ENCODE data around the gene RNF121. TPM values are rescaled to one million over a fixed set of nuclear protein-coding genes. Genes with fewer than 3 reads are reported as not detected.
A peak's percentile ranks its signal among the peaks of the same experiment; 100 is the strongest.

RNF121 gene
- total RNA-seq, 1 donor from 2014 or later = 65.4 TPM

DNA sequence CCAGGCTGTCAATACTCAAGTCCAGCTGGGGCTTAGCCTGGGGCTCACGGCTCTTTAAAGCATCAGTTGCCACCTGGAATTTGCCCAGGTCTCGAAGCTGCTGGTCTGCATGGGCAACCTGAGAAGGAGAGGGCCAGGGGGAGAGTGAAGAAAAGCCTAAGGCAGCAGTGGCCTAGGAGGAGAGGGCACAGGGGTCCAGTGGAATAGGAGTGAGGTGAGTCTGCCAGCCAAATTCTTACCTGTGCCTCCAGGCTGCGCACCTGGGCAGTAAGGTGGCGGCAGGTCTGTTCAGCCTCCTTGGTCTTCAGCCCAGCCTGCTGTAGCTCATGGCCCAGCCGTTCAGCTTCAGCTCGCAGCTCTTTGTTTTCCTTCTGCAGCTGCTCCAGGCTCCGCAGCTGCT lies 79.9 kb downstream of the RNF121 start:
- intact Hi-C loops (cut with micrococcal nuclease) = no loop called here
- no peak for DNase-seq
- Mint-ChIP-seq H3K27ac (peak overlapping the region; percentile 8), H3K27me3 (no peaks in the 10 kb centered on the region), H3K4me1 (peaks cover 3% of the 10 kb centered on the region), H3K36me3 (ENCODE audit: low read depth) (peaks cover 60% of the 10 kb centered on the region), H3K4me3 (no peak overlapping the region), H3K9me3 (no peaks in the 10 kb centered on the region)

DNA sequence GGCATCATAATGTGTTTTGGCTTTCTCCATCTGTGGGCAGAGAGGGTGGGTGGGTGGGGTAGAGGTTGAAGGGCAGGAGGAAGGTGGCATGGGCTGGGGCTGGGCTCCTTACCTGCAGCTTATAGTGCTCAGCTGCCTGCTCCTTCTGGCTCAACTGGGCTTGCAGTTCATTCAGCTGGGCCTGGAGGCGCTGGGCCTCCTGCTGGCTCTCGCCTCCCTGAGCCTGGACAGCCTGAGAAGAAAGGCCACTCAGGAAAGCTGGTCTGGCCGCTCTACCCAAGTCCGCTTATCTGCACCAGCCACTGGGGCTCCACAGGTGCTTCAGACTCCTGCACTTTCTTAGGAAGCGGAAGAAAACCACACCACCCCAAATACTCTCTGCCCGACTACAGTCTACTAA lies 80.3 kb downstream of the RNF121 start:
- intact Hi-C loops (cut with micrococcal nuclease) = no loop called here
- DNase-seq = no peak
- peaks cover 3% of the 10 kb centered on the region for H3K4me1 Mint-ChIP-seq

DNA sequence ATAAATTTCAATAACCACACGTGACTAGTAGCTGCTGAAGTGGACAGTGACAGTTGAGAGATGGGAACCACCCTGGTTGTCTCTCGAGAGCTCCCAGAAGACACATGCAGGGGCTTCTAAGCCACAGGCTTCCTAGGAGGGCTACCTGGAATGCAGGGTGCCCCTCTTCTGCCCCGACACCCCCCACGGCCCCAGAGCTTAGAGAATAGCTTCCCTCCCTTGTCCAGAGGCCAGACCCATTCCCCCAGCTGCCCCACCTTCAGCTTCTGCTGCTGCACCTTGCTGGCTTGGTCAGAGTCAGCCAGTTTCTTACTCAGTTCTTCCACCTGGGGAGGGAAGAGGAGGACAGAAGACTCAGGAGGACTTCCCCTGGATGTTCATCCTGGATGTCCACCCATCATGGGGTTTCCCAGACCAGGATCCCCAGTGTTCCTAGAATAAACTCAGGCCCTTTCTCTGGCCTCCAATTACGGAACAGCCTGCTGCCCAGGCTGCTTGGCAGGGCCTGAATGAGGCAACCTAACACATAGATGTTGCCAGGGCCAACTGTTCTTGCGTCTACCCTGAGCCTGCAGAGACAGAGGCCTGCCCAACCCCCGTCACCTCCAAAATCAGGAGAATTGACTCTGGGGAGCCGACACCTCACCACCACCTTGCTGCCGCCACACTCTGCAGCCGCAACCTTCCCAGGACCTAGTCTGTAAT lies 81.8 kb downstream of the RNF121 start:
- Mint-ChIP-seq H3K4me3 (no peak overlapping the region), H3K9me3 (no peaks in the 10 kb centered on the region), H3K27me3 (no peaks in the 10 kb centered on the region), H3K36me3 (ENCODE audit: low read depth) (peaks cover 65% of the 10 kb centered on the region), H3K4me1 (peaks cover 3% of the 10 kb centered on the region), H3K27ac (no peak overlapping the region)
- intact Hi-C loops (cut with micrococcal nuclease) = no loop called here
- no peak for DNase-seq

More for the DNA sequence above, 80.3 kb downstream of the RNF121 start:
- peaks cover 59% of the 10 kb centered on the region for H3K36me3 Mint-ChIP-seq (ENCODE audit: low read depth)
- H3K4me3 Mint-ChIP-seq = no peak overlapping the region
- no peak overlapping the region for H3K27ac Mint-ChIP-seq
- no peaks in the 10 kb centered on the region for H3K9me3 Mint-ChIP-seq
- H3K27me3 Mint-ChIP-seq = no peaks in the 10 kb centered on the region

DNA sequence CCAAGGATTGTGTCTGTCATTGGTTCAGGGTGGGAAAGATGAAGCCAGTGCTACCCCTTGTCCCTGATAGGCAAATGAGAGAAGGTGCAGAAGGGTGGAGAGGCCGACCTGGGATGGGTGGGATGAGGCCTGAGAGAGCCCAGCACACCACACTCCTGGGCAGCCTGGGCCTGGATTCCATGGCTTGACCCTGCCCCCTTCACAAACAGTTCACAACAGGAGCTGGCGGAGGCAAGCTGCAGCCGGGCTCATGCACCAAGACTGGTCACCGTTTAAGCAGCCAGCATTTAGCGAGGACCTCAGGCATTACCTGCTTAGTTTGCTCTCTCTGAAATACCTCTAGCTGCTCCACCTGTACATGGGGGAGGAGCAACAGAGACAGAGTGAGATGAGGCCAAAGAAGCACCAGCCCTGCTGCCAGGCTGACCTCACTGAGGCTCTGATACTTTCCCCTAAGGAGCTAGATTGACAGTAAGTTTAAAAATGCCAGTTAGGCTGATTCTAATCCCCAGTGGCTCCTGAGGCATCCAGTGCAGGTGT lies 83.3 kb downstream of the RNF121 start:
- intact Hi-C loops (cut with micrococcal nuclease) = no loop called here
- DNase-seq = no peak
- Mint-ChIP-seq H3K9me3 (no peaks in the 10 kb centered on the region), H3K4me1 (peaks cover 3% of the 10 kb centered on the region), H3K36me3 (ENCODE audit: low read depth) (peaks cover 64% of the 10 kb centered on the region), H3K27me3 (no peaks in the 10 kb centered on the region), H3K27ac (no peak overlapping the region), H3K4me3 (no peak overlapping the region)

DNA sequence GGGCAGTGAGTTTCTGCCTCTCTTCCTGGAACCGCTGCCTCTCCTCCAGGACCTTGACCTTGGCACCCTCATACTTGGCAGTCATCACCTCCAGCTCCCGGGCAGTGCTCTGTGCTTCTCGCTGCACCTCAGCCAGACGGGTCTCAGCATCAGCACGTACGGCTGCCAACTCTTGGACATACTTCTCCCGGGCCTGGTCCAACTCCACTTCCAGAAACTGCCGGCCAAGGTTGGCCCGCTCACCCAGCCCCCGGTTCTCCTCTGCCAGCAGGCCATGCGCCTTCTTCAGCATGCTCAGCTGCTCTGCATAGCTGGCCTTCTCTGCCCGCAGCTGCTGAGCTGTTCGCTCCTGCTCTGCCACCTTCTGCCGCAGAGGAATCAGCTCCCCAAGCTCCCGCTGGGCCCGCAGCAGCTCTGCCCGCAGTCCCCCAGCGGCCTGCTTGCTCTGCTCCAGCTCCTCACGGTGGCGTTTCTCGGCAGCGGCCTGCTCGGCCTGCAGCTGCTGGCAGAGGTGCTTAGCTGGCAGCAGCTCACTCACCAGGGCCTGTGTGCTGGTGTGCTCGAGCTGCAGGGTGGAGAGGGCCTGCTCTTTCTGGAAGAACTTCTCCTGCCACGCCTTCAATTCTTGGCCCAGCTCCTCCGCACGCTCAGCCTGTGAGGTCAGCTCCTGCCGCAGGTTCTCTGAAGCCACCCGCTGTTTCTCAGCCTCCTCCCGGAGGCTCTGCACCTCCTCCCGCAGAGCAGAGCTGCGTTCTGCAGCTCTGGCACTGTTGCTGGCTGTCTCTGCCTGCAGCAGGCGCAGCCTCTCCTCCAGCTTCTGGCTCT lies 84.3 kb downstream of the RNF121 start:
- no peak for DNase-seq
- Mint-ChIP-seq H3K27ac (no peak overlapping the region), H3K9me3 (no peaks in the 10 kb centered on the region), H3K36me3 (ENCODE audit: low read depth) (peaks cover 65% of the 10 kb centered on the region), H3K4me1 (no peaks in the 10 kb centered on the region), H3K27me3 (no peaks in the 10 kb centered on the region), H3K4me3 (no peak overlapping the region)
- intact Hi-C loops (cut with micrococcal nuclease) = no loop called here

DNA sequence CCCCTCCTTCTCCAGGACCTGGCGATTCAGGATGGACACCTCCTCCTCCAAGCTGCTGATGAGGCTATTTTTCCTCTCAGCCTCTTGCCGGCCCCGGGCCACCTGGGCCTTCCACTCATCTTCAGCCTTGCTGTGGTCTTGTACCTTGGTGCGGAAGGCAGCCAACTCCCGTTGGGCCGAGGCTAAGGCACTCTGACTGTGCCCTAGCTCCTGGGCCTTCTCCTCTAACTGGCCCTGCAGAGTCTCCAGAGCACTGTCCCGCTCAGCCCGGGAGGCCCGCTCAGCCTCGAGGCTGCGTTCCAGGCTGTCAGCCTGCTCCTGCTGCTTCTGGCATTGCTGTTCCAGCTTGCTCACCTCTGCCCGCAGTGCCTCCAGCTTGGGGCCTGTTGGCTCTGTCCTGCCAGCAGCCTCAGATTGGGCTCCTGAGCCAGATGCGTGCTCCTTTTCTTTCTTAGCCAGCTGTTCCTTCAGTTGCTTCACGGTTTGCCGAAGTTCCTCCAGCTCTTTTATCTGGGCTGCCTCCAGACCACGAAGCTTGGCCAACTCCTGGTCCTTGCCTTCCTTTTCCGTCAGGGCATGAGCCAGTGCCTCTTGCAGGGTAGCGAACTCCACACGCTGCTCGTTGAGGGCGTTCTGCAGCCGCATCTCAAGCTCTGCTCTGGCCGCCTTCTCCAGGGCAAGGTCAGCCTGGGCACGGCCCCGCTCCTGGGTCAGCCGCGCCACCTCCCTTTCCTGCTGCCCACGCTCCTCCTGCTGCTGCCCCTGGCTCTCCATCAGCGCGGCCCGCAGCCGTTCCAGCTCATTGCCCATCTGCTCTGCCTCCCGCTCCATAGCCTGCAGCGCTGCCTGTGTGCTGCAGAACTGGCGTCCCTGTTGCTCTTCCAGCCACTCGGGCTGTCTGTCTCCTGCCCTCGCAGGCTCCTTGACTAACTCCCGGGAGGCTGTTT lies 85.2 kb downstream of the RNF121 start:
- Mint-ChIP-seq H3K27me3 (no peaks in the 10 kb centered on the region), H3K4me1 (no peaks in the 10 kb centered on the region), H3K36me3 (ENCODE audit: low read depth) (peaks cover 67% of the 10 kb centered on the region), H3K27ac (peak overlapping the region; percentile 40), H3K4me3 (no peak overlapping the region), H3K9me3 (no peaks in the 10 kb centered on the region)
- intact Hi-C loops (cut with micrococcal nuclease) = no loop called here
- no peak for DNase-seq

DNA sequence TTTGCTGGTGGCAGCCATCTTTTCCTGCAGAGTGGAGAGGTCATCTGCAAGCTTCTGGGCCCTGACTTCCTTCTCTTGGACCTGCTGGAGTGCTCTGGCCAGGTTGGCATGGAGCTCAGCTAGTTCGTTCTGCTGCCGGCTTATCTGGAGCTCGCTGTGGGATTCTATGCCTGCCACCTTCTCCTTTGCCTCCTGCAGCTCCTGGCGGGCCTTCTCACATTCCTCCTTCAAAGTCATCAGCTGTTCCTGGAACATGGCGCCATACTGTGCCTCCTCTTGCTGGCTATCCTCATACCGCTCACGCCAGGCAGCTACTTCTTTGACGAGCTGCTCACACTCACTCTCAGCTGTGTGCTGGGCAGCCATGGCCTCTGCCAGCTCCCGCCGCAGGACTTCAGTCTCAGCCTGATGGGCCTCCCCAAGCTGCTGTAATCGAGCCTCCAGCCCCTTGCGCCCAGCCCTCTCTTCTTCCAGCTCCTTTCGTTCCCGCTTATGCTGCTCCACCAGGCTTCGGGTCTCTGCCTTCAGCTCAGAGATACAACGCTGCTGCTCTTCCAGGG lies 86.0 kb downstream of the RNF121 start:
- no peaks in the 10 kb centered on the region for H3K9me3 Mint-ChIP-seq
- no peaks in the 10 kb centered on the region for H3K27me3 Mint-ChIP-seq
- intact Hi-C loops (cut with micrococcal nuclease) = no loop called here
- H3K27ac Mint-ChIP-seq = peak overlapping the region; percentile 40
- H3K4me1 Mint-ChIP-seq = no peaks in the 10 kb centered on the region
- DNase-seq = no peak
- H3K36me3 Mint-ChIP-seq (ENCODE audit: low read depth) = peaks cover 72% of the 10 kb centered on the region
- no peak overlapping the region for H3K4me3 Mint-ChIP-seq

DNA sequence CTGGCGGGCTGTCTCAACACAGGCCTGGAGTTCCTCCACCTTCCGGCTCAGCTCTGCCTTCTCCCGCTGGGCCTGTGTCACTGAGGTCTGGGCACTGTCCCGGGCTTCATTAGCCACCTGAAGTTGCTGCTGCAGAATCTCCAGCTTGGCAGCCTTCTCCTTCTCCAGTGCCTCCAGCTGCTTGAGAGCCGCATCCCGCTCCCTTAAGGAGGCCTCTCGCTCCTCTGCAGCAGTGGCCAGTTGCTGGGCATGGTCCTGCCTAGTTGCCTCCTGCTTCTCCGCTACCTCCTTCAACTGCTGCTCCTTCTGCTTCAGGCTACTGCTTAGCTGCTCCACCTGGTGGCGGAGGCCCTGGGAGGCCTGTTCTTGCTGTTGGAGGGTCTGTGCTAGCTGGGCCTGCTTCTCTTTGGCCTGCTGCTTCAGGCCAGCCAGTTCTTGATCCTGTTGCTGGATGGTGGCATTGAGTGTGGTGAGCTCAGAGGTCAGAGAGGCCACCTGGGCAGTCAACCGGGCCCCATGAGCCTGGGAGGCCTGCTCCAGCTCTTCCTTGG lies 86.7 kb downstream of the RNF121 start:
- intact Hi-C loops (cut with micrococcal nuclease) = no loop called here
- no peak overlapping the region for H3K4me3 Mint-ChIP-seq
- no peaks in the 10 kb centered on the region for H3K27me3 Mint-ChIP-seq
- peaks cover 74% of the 10 kb centered on the region for H3K36me3 Mint-ChIP-seq (ENCODE audit: low read depth)
- peak; percentile 68 for DNase-seq
- H3K9me3 Mint-ChIP-seq = no peaks in the 10 kb centered on the region
- no peak overlapping the region for H3K27ac Mint-ChIP-seq
- H3K4me1 Mint-ChIP-seq = no peaks in the 10 kb centered on the region

DNA sequence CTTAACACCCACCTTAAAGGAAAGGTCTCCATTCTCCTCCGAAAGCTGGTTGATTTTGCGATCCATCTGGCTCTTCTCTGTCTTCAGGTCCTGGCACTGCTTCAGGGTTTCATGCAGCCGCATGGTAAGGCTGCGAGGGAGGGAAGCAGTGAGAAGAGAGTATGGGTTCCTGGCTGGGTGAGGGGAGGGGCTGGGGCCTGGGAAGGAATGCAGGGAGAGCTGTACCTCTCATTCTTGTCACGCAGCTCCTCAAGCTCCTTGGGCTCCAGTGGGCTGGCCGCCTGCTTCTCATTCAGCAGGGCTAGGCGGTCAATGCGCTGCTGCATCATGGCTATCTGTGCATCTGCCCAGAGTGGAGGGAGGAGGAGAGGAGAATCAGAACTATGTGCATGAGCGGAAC lies 89.3 kb downstream of the RNF121 start:
- Mint-ChIP-seq H3K4me3 (no peak overlapping the region), H3K36me3 (ENCODE audit: low read depth) (peaks cover 81% of the 10 kb centered on the region)

DNA sequence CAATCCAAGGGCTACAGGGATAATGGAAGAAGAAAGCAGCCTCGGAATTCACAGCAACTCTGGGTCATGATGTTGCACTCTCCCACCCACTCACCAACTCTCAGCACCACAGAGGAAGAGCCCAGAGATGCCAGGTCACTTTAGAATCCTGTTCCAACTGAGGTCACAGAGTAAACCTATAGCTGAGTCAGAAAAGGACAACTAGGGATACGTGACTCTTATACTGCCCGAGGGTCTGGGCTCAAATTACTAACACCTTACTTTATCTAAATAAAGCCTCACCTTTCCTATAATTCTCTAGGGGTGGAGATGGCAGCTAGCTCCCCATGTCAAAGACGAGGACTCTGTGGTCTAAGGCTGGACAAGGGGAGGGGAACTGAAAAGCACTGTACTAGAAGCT lies 94.5 kb downstream of the RNF121 start:
- H3K36me3 Mint-ChIP-seq (ENCODE audit: low read depth) = peaks cover 57% of the 10 kb centered on the region
- peaks cover 18% of the 10 kb centered on the region for H3K4me1 Mint-ChIP-seq
- DNase-seq = no peak
- H3K4me3 Mint-ChIP-seq = no peak overlapping the region
- H3K27me3 Mint-ChIP-seq = no peaks in the 10 kb centered on the region
- intact Hi-C loops (cut with micrococcal nuclease) = loop anchor here (10.0 kb wide), 1 partner anchor 411 kb away; the partner anchor contains the start of gene CLPB
- H3K9me3 Mint-ChIP-seq = no peaks in the 10 kb centered on the region
- H3K27ac Mint-ChIP-seq = no peak overlapping the region

More for the DNA sequence above, 89.3 kb downstream of the RNF121 start:
- H3K9me3 Mint-ChIP-seq = no peaks in the 10 kb centered on the region
- H3K4me1 Mint-ChIP-seq = no peaks in the 10 kb centered on the region
- no peak for DNase-seq
- no peak overlapping the region for H3K27ac Mint-ChIP-seq
- H3K27me3 Mint-ChIP-seq = no peaks in the 10 kb centered on the region
- intact Hi-C loops (cut with micrococcal nuclease) = no loop called here

DNA sequence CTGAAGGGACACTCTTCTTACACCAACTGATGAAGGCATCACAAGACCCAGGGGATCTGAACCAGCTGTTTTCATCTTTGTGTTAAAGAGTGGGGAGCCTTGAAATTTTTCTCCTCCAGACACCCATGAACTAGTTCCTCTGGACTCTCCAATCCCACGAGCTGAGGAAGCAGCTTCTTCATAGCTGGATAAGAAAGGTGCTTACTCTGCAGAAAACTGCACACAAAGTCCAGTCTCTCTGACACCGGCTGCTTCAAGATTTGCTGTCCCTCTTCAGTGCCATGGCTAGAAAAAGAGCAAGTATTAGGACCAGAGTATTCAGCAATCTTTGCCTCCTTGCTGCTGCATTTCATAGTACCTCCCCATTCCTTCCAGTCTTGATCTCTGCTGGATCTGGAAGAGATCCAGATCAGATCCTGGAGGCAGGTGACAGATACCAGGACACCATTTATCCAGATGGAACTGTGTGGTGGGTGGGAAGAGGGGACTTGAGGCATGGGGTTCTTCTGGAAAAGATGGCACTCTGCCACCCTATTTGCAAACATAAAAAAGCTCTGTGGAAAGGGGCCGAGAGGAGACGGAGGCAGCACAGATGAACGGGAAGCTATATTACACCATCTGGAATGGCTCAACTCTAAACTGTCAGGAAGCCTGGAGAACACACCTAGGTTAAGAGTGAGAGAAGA lies 95.4 kb downstream of the RNF121 start:
- H3K27ac Mint-ChIP-seq = no peak overlapping the region
- H3K9me3 Mint-ChIP-seq = no peaks in the 10 kb centered on the region
- H3K36me3 Mint-ChIP-seq (ENCODE audit: low read depth) = peaks cover 57% of the 10 kb centered on the region
- H3K4me1 Mint-ChIP-seq = peaks cover 20% of the 10 kb centered on the region
- no peaks in the 10 kb centered on the region for H3K27me3 Mint-ChIP-seq
- intact Hi-C loops (cut with micrococcal nuclease) = loop anchor here (10.0 kb wide), 1 partner anchor 411 kb away; the partner anchor contains the start of gene CLPB
- H3K4me3 Mint-ChIP-seq = no peak overlapping the region
- DNase-seq = no peak

DNA sequence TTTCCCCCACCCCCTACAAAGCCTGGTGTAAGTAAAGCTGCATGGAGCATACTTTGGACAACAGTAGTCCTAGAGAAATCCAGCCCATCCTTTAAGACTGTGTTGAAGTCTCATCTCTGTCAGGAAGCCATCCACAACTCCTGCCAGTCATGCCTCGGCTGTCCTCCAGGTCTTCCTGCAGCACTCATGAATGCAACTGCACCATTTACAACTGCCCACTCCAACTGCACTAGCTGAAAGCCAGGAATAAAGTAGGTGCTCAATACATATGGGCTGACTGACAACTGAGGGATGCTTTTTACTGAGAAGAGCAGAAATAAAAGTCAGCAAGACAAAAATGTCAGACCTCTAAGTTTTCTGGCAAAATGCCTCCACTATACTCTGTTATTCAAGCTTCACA lies 97.2 kb downstream of the RNF121 start:
- Mint-ChIP-seq H3K36me3 (ENCODE audit: low read depth) (peaks cover 45% of the 10 kb centered on the region), H3K4me1 (peaks cover 24% of the 10 kb centered on the region), H3K27ac (peak overlapping the region; percentile 62), H3K27me3 (no peaks in the 10 kb centered on the region), H3K9me3 (no peaks in the 10 kb centered on the region), H3K4me3 (no peak overlapping the region)
- intact Hi-C loops (cut with micrococcal nuclease) = loop anchor here (5.0 to 10.0 kb wide), 2 partner anchors 156 to 409 kb away; partner anchors contain the start of gene CLPB
- no peak for DNase-seq

Data from activated CD4-positive, alpha-beta T cell treated with anti-CD3 and anti-CD28 coated beads, Interleukin-2, amount 10 ng/mL, durations not matched to agents 24 days and 14 days (primary cell).